Muscle of leg (tissue), 11 donors: ENCODE results near the gene FASTKD1. TPM values are rescaled to one million over a fixed set of nuclear protein-coding genes. Genes with fewer than 3 reads are reported as not detected.
A peak's percentile ranks its signal among the peaks of the same experiment; 100 is the strongest.
"Not testable (repeated sequence)": the region's sequence is repeated elsewhere in the genome, so short reads cannot be mapped to it uniquely, and the experiment has no call there.

Experiments used
- DNase-seq: peaks from one replicate; pipeline ENCODE4 v3.0.0; 2013
- H3K27ac ChIP-seq: one replicate; pipeline ENCODE4 v1.5.1; 2013; ENCODE audit warnings: mild to moderate bottlenecking, low read length, control low read depth
- H3K27me3 ChIP-seq: one replicate; pipeline ENCODE4 v1.6.1; 2013; ENCODE audit warnings: low read length; ENCODE audit not compliant: control insufficient read depth, insufficient read depth
- H3K36me3 ChIP-seq: one replicate; pipeline ENCODE4 v1.6.1; 2013; ENCODE audit warnings: low read length; ENCODE audit not compliant: control insufficient read depth, insufficient read depth
- H3K4me1 ChIP-seq: one replicate; pipeline ENCODE4 v1.6.1; 2013; ENCODE audit warnings: low read length; ENCODE audit not compliant: control insufficient read depth, insufficient read depth
- H3K4me3 ChIP-seq: one replicate; pipeline ENCODE4 v1.5.1; 2013; ENCODE audit warnings: low read length, control low read depth
- H3K9me3 ChIP-seq: replicated peaks from 2 replicates; pipeline ENCODE4 v1.6.1; 2013; ENCODE audit warnings: low read depth, low read length; ENCODE audit not compliant: control insufficient read depth
- WGBS: methylation state at CpG from one replicate; pipeline ENCODE4 v1.1.5; 2013; ENCODE audit warnings: missing lambda C conversion rate; ENCODE audit not compliant: insufficient coverage; 5-methylcytosine and 5-hydroxymethylcytosine counted together
- polyA plus RNA-seq, 8 donors: library from polyadenylated mRNA; unstranded; fragments of 120-200 nt; gene quantifications; one replicate each; pipeline versions ENCODE4 v1.2.1 to v1.2.3, GENCODE V29; 2013; ENCODE audit warnings: inconsistent platforms in 1 of 8, low replicate concordance in 1 of 8; ENCODE audit not compliant: insufficient read length in 8 of 8, insufficient read depth in 1 of 8
- total RNA-seq: library from RNA; stranded (reverse); fragments of 120-200 nt; gene quantifications from one replicate; pipeline ENCODE4 v1.2.4, GENCODE V29; 2013

Gene FASTKD1
- total and polyA plus RNA-seq, 9 donors = 12.0 to 28.8 (median 20.1) TPM

DNA sequence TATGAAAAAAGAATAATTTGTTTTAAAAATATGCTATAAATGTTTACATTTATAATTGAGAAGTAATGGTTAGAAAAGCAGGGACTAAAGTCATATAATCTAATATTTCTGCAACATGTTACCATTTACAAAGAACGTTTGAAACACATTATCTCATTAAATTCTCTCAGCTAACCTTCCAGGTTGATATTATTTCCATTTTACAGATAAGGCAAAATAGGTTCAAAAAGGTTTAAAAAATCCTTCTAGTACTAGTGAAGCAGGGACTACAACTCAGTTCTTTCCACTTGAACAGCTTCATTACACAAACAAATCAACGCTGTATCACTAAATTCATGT, 875 bp downstream of the FASTKD1 start:
- WGBS = 20% methylated on average over 1 of the region's 2 CpGs
- H3K4me3 ChIP-seq = peak overlapping the region; percentile 82
- no peak for DNase-seq
- H3K36me3 ChIP-seq = no peaks in the 10 kb centered on the region
- H3K27ac ChIP-seq = no peak overlapping the region
- no peaks in the 10 kb centered on the region for H3K27me3 ChIP-seq
- peaks cover 3% of the 10 kb centered on the region for H3K4me1 ChIP-seq
- H3K9me3 ChIP-seq = no peaks in the 10 kb centered on the region

DNA sequence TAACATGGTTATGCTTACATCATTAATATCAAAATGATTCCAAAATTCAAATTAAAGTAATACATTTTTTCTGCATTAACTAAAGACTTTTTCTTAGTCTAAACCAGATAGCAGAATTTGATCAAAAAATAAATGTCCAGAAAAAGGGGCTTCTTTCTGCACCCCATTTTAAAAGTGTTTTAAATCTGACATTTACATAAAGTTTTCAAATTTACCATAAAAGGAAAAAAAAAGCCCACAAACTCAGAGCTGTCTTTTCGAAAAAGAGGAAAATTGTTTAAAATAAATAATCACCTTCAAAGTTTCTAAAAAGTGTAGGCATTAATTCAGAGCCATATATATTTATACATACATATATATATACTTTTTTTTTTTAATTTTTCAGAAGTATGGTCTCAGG, 1.5 kb downstream of the FASTKD1 start:
- Histone ChIP-seq H3K36me3 (no peaks in the 10 kb centered on the region), H3K4me3 (no peak overlapping the region), H3K27ac (no peak overlapping the region), H3K27me3 (no peaks in the 10 kb centered on the region), H3K9me3 (no peaks in the 10 kb centered on the region), H3K4me1 (peaks cover 3% of the 10 kb centered on the region)
- DNase-seq = no peak
- WGBS = no CpG with 5 or more reads among the region's 1 CpG

DNA sequence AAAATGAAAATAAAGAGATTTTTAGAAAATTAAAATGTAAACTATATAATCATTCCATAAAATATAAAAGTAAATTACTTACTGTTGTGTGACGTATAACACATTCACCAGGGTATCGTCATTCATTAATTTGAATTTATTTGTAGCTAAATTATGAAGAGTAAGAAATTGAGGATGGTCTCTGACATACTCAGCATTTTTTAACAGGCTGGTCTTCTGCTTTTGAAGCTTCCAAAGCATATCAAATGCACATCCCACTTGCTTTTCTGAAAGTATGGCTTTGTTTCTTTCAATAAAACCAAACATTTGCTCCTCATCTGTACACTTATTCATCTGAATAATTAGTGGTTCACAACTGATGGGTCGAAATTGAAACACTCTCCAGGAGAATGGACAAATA, 2.1 kb downstream of the FASTKD1 start:
- no peaks in the 10 kb centered on the region for H3K27me3 ChIP-seq
- H3K4me1 ChIP-seq = peaks cover 3% of the 10 kb centered on the region
- WGBS = 80% methylated on average over 1 of the region's 3 CpGs
- H3K4me3 ChIP-seq = no peak overlapping the region
- no peak overlapping the region for H3K27ac ChIP-seq
- H3K9me3 ChIP-seq = no peaks in the 10 kb centered on the region
- no peak for DNase-seq
- H3K36me3 ChIP-seq = no peaks in the 10 kb centered on the region

DNA sequence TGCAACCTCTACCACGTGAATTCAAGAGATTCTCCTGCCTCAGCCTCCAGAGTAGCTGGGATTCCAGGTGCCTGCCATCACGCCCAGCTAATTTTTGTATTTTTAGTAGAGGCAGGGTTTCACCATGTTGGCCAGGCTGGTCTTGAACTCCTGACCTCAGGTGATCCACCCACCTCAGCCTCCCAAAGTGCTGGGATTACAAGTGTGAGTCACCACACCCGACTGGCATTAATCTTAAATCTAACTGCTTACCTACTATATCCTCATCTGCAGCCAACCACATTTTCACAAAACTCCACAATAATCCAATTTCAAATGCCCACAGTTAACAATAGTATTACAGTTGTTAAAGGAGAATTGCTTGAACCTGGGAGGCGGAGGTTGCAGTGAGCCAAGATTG, 2.9 kb downstream of the FASTKD1 start:
- DNase-seq, H3K4me1 ChIP-seq, H3K27me3 ChIP-seq, H3K4me3 ChIP-seq, H3K9me3 ChIP-seq, H3K27ac ChIP-seq, H3K36me3 ChIP-seq: not testable (repeated sequence)
- WGBS = no CpG with 5 or more reads among the region's 4 CpGs

DNA sequence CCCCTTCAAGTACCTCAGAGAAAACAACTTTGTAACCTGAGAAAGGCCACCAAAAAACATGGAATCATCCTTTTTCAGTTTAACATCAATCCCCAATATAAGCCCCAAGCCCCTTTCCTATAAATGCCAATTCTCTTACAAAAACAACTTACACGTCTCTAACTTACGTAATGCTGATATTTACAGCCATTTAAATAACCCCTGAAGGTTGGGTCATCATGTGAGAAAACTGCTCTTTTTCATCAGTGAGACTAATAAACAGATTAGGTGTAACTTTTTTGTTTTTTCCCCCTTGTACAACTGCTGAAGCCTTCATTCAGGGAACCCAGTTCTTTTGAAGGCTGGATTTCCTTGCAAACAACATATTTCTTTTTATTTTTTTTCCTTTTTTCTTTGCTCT, 3.7 kb downstream of the FASTKD1 start:
- DNase-seq = no peak
- WGBS = no CpG with 5 or more reads among the region's 2 CpGs

DNA sequence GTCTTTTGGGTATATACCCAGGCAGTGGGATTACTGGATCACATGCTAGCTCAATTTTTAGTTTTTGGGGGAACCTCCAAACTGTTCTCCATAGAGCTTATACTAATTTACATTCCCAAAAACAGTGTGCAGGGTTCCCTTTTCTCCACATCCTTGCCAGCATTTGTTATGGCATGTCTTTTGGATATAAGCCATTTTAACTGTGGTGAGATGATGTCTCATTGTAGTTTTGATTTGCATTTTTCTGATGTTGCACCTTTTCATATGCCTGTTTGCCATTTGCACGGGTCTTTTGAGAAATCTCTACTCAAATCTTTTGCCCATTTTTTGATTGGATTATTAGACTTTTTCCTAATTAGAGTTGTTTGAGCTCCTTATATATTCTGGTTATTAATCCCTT, 8.0 kb downstream of the FASTKD1 start:
- H3K9me3 ChIP-seq = no peaks in the 10 kb centered on the region
- no peak for DNase-seq
- no peaks in the 10 kb centered on the region for H3K4me1 ChIP-seq
- H3K36me3 ChIP-seq = no peaks in the 10 kb centered on the region
- H3K27me3 ChIP-seq = no peaks in the 10 kb centered on the region
- no CpG with 5 or more reads among the region's 1 CpG for WGBS
- no peak overlapping the region for H3K27ac ChIP-seq
- no peak overlapping the region for H3K4me3 ChIP-seq

More for the DNA sequence above, 3.7 kb downstream of the FASTKD1 start:
- H3K27ac ChIP-seq = no peak overlapping the region
- peaks cover 3% of the 10 kb centered on the region for H3K4me1 ChIP-seq
- no peaks in the 10 kb centered on the region for H3K9me3 ChIP-seq
- H3K4me3 ChIP-seq = no peak overlapping the region
- H3K27me3 ChIP-seq = no peaks in the 10 kb centered on the region
- no peaks in the 10 kb centered on the region for H3K36me3 ChIP-seq

DNA sequence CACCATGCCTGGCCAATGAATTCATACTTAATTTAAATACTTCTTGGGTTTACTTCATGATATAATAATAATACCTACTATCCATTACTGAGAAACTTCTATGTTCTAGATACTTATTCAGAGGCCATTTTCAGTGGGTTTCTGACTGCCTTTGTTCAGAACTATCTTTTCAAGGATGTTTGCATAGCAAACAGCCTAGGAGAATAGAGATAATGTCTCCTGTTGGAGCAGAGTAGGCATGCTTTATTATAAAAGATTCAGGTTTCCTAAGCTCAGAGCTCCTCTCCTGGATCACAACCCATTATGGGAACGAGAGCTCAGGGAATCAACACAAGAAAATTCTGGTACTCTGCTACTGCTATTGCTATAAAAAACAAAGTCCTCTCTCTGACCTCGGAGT, 11.1 kb downstream of the FASTKD1 start:
- Histone ChIP-seq H3K27ac (no peak overlapping the region), H3K4me3 (no peak overlapping the region), H3K36me3 (peaks cover 3% of the 10 kb centered on the region), H3K4me1 (no peaks in the 10 kb centered on the region), H3K27me3 (no peaks in the 10 kb centered on the region), H3K9me3 (no peaks in the 10 kb centered on the region)
- WGBS = 100% methylated on average over 2 of the region's 2 CpGs
- DNase-seq = no peak

DNA sequence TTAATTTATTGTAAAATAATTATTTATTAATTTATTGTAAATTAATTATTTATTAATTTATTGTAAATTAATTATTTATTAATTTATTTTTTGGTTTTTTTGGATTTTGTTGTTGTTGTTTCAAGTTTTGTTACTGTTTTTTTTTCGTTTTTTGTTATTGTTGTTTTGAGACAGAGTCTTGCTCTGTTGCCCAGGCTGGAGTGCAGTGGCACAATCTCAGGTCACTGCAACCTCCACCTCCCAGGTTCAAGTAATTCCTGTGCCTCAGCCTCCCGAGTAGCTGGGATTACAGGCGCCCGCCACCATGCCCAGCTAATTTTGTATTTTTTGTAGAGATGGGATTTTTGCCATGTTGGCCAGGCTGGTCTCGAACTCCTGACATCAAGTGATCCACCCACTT, 11.6 kb downstream of the FASTKD1 start:
- not testable (repeated sequence) for DNase-seq, H3K9me3 ChIP-seq, H3K4me1 ChIP-seq, H3K27ac ChIP-seq, H3K4me3 ChIP-seq, H3K36me3 ChIP-seq, H3K27me3 ChIP-seq
- WGBS = no CpG with 5 or more reads among the region's 5 CpGs

DNA sequence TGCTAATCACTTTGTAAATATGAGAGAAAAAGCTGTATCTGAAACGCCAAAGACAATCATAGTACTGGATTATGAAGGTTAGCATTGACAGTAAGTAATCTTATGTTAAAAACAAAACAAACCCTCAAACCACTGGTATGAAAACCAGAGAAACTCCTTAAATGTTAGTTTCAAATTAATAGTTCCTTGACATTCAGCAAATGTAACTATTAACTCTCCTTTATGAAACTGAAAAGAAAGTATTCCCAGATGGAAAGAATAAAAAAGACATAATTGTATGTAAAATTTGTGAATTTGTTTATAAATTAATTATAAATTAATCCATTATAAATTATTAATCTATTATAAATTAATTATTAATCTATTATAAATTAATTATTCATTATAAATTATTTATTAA, 12.3 kb downstream of the FASTKD1 start:
- H3K27ac ChIP-seq = no peak overlapping the region
- peak; percentile 16 for DNase-seq
- H3K4me3 ChIP-seq = no peak overlapping the region
- no peaks in the 10 kb centered on the region for H3K9me3 ChIP-seq
- peaks cover 6% of the 10 kb centered on the region for H3K36me3 ChIP-seq
- H3K27me3 ChIP-seq = no peaks in the 10 kb centered on the region
- no peaks in the 10 kb centered on the region for H3K4me1 ChIP-seq
- WGBS = no CpG with 5 or more reads among the region's 1 CpG

DNA sequence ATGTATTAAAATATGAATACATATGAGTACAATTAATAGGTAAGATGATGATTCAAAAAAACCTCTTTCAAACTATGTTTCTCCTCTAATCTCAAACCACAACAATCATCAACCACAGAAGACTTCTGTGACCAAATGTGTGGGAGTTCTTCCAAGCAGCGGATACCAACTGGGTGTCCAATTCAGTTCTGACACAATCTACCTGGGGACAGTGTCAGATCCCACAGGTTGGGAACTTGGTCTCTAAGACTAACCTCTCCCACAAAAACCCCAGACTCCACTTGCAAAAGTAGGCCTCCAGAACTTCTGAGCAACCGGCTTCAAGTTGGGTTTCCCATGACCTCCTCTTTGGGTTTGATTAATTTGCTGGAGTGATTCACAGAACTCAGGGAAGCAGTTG, 26.9 kb downstream of the FASTKD1 start:
- no peak for DNase-seq
- H3K4me1 ChIP-seq = no peaks in the 10 kb centered on the region
- H3K27ac ChIP-seq = no peak overlapping the region
- peaks cover 4% of the 10 kb centered on the region for H3K36me3 ChIP-seq
- no peaks in the 10 kb centered on the region for H3K9me3 ChIP-seq
- no CpG with 5 or more reads among the region's 2 CpGs for WGBS
- no peak overlapping the region for H3K4me3 ChIP-seq
- no peaks in the 10 kb centered on the region for H3K27me3 ChIP-seq

DNA sequence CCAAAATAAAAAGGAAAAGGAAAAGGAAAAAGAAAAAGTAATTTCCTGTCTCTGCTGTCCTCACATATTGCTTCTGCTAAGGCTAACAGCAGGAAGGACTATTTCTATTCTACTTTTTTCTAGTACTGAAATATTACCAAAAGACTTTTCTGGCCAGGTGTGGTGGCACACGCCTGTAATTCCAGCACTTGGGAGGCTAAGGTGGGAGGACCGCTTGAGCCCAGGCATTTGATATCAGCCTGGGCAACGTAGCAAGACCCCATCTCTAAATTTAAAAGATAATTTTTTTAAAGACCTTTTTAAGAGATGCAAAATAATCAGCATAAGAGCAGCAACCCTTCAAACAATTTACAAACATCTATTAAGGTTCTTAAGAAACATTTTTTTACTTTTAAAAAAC, 31.2 kb downstream of the FASTKD1 start:
- peaks cover 2% of the 10 kb centered on the region for H3K36me3 ChIP-seq

More for the DNA sequence above, 31.2 kb downstream of the FASTKD1 start:
- no peak for DNase-seq
- H3K27ac ChIP-seq = no peak overlapping the region
- H3K4me3 ChIP-seq = no peak overlapping the region
- H3K9me3 ChIP-seq = no peaks in the 10 kb centered on the region
- no CpG with 5 or more reads among the region's 3 CpGs for WGBS
- no peaks in the 10 kb centered on the region for H3K4me1 ChIP-seq
- no peaks in the 10 kb centered on the region for H3K27me3 ChIP-seq
